Measurements from ENCODE around the gene SLC25A47.

SLC25A47 gene

GRCh38 chr14:100327128-100327527 lies 4.0 kb downstream of the SLC25A47 start:
- no peaks in the 10 kb centered on the region for H3K36me3 Mint-ChIP-seq (ENCODE audit: low read depth)
- H3K4me3 Mint-ChIP-seq: no peak overlapping the region
- peaks cover 33% of the 10 kb centered on the region for H3K4me1 Mint-ChIP-seq
- TF ChIP-seq CTCF (IDR thresholded peaks at IDR 0.05): no peak
- DNase-seq: no peak
- H3K27ac Mint-ChIP-seq: no peak overlapping the region
- no peaks in the 10 kb centered on the region for H3K9me3 Mint-ChIP-seq
- H3K27me3 Mint-ChIP-seq (ENCODE audit: low read depth, poor library complexity): peaks cover 3% of the 10 kb centered on the region

DNA sequence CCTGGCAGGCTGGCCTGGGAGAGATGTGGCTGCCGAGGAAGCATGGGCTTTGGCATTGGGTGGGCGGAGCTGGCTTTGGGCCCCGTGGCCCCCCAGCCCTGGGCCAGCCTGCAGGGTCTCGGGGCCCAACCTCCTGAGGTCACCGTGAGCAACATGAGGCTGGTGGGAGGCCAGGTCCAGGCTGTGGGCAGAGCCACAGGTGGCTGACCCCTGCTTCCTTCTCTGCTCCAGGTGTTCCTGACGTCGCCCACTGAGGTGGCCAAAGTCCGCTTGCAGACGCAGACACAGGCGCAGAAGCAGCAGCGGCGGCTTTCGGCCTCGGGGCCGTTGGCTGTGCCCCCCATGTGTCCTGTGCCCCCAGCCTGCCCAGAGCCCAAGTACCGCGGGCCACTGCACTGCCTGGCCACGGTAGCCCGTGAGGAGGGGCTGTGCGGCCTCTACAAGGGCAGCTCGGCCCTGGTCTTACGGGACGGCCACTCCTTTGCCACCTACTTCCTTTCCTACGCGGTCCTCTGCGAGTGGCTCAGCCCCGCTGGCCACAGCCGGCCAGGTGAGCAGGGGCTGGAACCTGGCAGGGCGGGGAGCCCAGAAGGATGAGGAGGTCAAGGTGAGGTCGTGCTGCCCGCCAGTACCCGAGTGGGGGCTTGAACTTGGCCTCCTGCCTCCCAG lies 5.5 kb downstream of the SLC25A47 start:
- no peak for TF ChIP-seq CTCF (IDR thresholded peaks at IDR 0.05)
- H3K4me3 Mint-ChIP-seq: no peak overlapping the region
- H3K4me1 Mint-ChIP-seq: peaks cover 31% of the 10 kb centered on the region
- H3K27me3 Mint-ChIP-seq (ENCODE audit: low read depth, poor library complexity): peaks cover 3% of the 10 kb centered on the region
- no peak overlapping the region for H3K27ac Mint-ChIP-seq
- H3K9me3 Mint-ChIP-seq: no peaks in the 10 kb centered on the region
- no peak for DNase-seq
- H3K36me3 Mint-ChIP-seq (ENCODE audit: low read depth): no peaks in the 10 kb centered on the region

DNA sequence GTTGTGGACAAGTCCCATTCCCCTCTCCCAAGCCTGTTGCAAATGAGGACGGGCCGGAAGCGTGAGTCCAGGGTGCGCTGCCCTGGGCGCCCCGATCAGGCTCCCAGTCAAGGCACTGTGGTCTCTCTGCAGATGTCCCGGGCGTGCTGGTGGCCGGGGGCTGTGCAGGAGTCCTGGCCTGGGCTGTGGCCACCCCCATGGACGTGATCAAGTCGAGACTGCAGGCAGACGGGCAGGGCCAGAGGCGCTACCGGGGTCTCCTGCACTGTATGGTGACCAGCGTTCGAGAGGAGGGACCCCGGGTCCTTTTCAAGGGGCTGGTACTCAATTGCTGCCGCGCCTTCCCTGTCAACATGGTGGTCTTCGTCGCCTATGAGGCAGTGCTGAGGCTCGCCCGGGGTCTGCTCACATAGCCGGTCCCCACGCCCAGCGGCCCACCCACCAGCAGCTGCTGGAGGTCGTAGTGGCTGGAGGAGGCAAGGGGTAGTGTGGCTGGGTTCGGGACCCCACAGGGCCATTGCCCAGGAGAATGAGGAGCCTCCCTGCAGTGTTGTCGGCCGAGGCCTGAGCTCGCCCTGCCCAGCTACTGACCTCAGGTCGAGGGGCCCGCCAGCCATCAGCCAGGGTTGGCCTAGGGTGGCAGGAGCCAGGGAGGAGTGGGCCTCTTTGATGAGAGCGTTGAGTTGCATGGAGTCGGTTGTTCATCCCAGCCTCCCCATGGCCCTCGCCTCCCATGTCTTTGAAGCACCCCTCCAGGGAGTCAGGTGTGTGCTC lies 6.3 kb downstream of the SLC25A47 start:
- Mint-ChIP-seq H3K9me3 (no peaks in the 10 kb centered on the region), H3K4me1 (peaks cover 25% of the 10 kb centered on the region), H3K36me3 (ENCODE audit: low read depth) (peaks cover under 1% of the 10 kb centered on the region), H3K4me3 (no peak overlapping the region), H3K27ac (no peak overlapping the region), H3K27me3 (ENCODE audit: low read depth, poor library complexity) (no peaks in the 10 kb centered on the region)
- TF ChIP-seq CTCF (IDR thresholded peaks at IDR 0.05): no peak
- no peak for DNase-seq

- H3K9me3 Mint-ChIP-seq: no peaks in the 10 kb centered on the region
- DNase-seq: no peak
- H3K27me3 Mint-ChIP-seq (ENCODE audit: low read depth, poor library complexity): no peaks in the 10 kb centered on the region
- no peak overlapping the region for H3K4me3 Mint-ChIP-seq
- H3K4me1 Mint-ChIP-seq: peaks cover 20% of the 10 kb centered on the region
- H3K27ac Mint-ChIP-seq: no peak overlapping the region
- peaks cover 6% of the 10 kb centered on the region for H3K36me3 Mint-ChIP-seq (ENCODE audit: low read depth)
- no peak for TF ChIP-seq CTCF (IDR thresholded peaks at IDR 0.05)
These were observed 6.8 kb downstream of the SLC25A47 start for GRCh38 chr14:100330007-100330344.

DNA sequence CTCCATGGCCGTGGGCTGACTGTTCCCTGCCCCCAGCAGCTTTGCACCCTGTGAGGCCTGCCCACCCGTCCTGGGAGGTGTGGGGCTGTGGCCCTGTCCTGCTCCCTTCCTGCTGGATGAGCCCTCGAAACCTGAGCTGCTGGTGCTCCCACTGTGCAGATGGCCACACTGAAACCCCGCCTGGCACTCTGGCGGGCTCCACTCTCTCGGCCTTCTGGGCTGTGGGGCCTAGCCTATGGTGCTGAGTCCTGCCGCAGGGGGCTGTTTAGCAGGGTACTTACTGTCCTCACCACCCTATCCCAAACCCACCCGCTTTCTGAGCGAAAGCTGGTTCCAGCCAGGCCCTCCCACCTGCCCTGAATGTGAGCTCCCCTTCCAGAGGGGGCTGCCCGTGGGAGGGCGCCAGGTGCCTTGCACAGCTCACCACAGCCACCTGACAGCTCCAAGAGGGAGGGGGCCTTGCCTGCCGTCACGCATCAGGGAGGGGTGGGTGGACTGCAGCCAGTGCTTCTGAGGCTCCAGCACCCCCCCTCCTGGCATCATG lies 7.3 kb downstream of the SLC25A47 start:
- Mint-ChIP-seq H3K4me1 (peaks cover 16% of the 10 kb centered on the region), H3K36me3 (ENCODE audit: low read depth) (peaks cover 8% of the 10 kb centered on the region), H3K27me3 (ENCODE audit: low read depth, poor library complexity) (no peaks in the 10 kb centered on the region), H3K27ac (no peak overlapping the region), H3K4me3 (no peak overlapping the region), H3K9me3 (no peaks in the 10 kb centered on the region)
- no peak for TF ChIP-seq CTCF (IDR thresholded peaks at IDR 0.05)
- DNase-seq: no peak

Measured in nephron progenitor cell (in vitro differentiated cells).